GM12878 (cell line): Measurements from ENCODE around the gene CDK11A. TPM values are rescaled to one million over a fixed set of nuclear protein-coding genes. Genes with fewer than 3 reads are reported as not detected.

Source experiments
- ATAC-seq: fragments of 200-7000 bp; cut with Tn5 transposase; 3 replicates; pipeline ENCODE4 v1.9.1; 2020; ENCODE audit warnings: mild to moderate bottlenecking, moderate library complexity
- BruUV-seq: library from RNA; stranded (reverse); fragments of 400-500 nt; replicated peaks from 2 replicates; lab custom pipeline; 2021; lab: Mats Ljungman, UMichigan
- CTCF ChIA-PET: fragments of 300-600 bp; sonication (Branson Sonifier 250); formaldehyde crosslinking; extraction: SDS; loops from one replicate; lab custom pipeline; 2021; ENCODE audit warnings: inconsistent platforms; lab: Yijun Ruan, JAX
- POLR2A ChIA-PET: fragments of 350-600 bp; formaldehyde crosslinking; extraction: SDS; loops from one replicate; lab custom pipeline; 2021; ENCODE audit warnings: inconsistent platforms; lab: Charles Lee
- RAD21 ChIA-PET: fragments of 300-600 bp; sonication (Branson Sonifier 250); formaldehyde crosslinking; loops from one replicate; lab custom pipeline; 2023; ENCODE audit warnings: antibody characterized with exemption; ENCODE audit not compliant: unreplicated experiment; lab: Charles Lee
- SMC1A ChIA-PET: fragments of 300-600 bp; sonication (Branson Sonifier 250); formaldehyde crosslinking; loops from one replicate; lab custom pipeline; 2023; ENCODE audit not compliant: unreplicated experiment, uncharacterized antibody; lab: Charles Lee
- DNase-seq: peaks from one replicate; pipeline ENCODE4 v3.0.0-alpha.2; 2011; ENCODE audit warnings: low read depth, low spot score
- FAIRE-seq: peaks from 3 replicates; lab custom pipeline; 2011; peaks lifted over from hg19 to GRCh38; lab: Jason Lieb, UNC
- H2AFZ ChIP-seq: 2 replicates; pipeline ENCODE4 v1.6.0; 2011; ENCODE audit warnings: low read depth, low read length, control low read depth; ENCODE audit not compliant: control insufficient read depth
- H3K27ac ChIP-seq: 2 replicates; pipeline ENCODE4 v1.5.1; 2011; ENCODE audit warnings: control low read depth; ENCODE audit not compliant: control insufficient read depth, insufficient read depth
- H3K27me3 ChIP-seq, 2 experiments: replicated peaks in 1 of 2; 2 replicates each; pipeline versions ENCODE4 v1.6.0 to v1.6.1; 2011; ENCODE audit warnings: low read length in 1 of 2; ENCODE audit not compliant: control insufficient read depth in 2 of 2, insufficient read depth in 2 of 2
- H3K36me3 ChIP-seq, 2 experiments: 2 replicates each; pipeline ENCODE4 v1.5.1; 2011; ENCODE audit warnings: low read length in 1 of 2; ENCODE audit not compliant: control insufficient read depth in 2 of 2, insufficient read depth in 2 of 2
- H3K4me1 ChIP-seq: 2 replicates; pipeline ENCODE4 v1.6.1; 2011; ENCODE audit warnings: mild to moderate bottlenecking, low read length, moderate library complexity, mixed read lengths; ENCODE audit not compliant: control insufficient read depth, insufficient read depth
- H3K4me2 ChIP-seq: 2 replicates; pipeline ENCODE4 v1.6.0; 2011; ENCODE audit warnings: control low read depth; ENCODE audit not compliant: control insufficient read depth, insufficient read depth
- H3K4me3 ChIP-seq: fragments of 200-600 bp; sonication (generic); 2 replicates; pipeline ENCODE4 v1.5.1; 2016
- H3K79me2 ChIP-seq: 2 replicates; pipeline ENCODE4 v1.6.0; 2011; ENCODE audit warnings: low read length; ENCODE audit not compliant: control insufficient read depth, insufficient read depth
- H3K9ac ChIP-seq: 2 replicates; pipeline ENCODE4 v1.8.0; 2011; ENCODE audit warnings: low read length, control low read depth, mixed read lengths; ENCODE audit not compliant: control insufficient read depth, insufficient read depth
- H3K9me3 ChIP-seq: replicated peaks from 3 replicates; pipeline ENCODE4 v1.5.1; 2011; ENCODE audit warnings: mild to moderate bottlenecking, low read length; ENCODE audit not compliant: control insufficient read depth, insufficient read depth
- H4K20me1 ChIP-seq: 2 replicates; pipeline ENCODE4 v1.6.0; 2011; ENCODE audit not compliant: control insufficient read depth, insufficient read depth
- BCL3 ChIP-seq: IDR thresholded peaks from 2 replicates; pipeline ENCODE4 v1.6.1; 2011; ENCODE audit warnings: borderline replicate concordance, low read depth, mild to moderate bottlenecking, moderate library complexity, low read length; ENCODE audit not compliant: insufficient read depth, poor library complexity, severe bottlenecking
- HSF1 ChIP-seq: fragments of 150-350 bp; IDR thresholded peaks from 2 replicates; pipeline ENCODE4 v1.6.1; 2014; ENCODE audit warnings: mild to moderate bottlenecking, low read depth, low read length
- NR2C2 ChIP-seq: IDR thresholded peaks from 2 replicates; pipeline ENCODE4 v1.6.1; 2011; ENCODE audit warnings: borderline replicate concordance, low read depth; ENCODE audit not compliant: control insufficient read depth, insufficient read length
- POLR2A ChIP-seq: IDR thresholded peaks from 2 replicates; pipeline ENCODE4 v1.6.1; 2011; ENCODE audit warnings: low read depth, mild to moderate bottlenecking, low read length
- WGBS: methylation state at CpG from one replicate; pipeline ENCODE4 v1.1.6; 2016; ENCODE audit warnings: low lambda C conversion rate; ENCODE audit not compliant: insufficient replicate concordance, insufficient coverage; ENCODE audit errors: missing lambda C conversion rate; 5-methylcytosine and 5-hydroxymethylcytosine counted together
- in situ Hi-C: fragments of 300-500 bp; cut with MboI; formaldehyde crosslinking; loops from 9 replicates; pipeline ENCODE4 v1.14.3; 2018; ENCODE audit warnings: mixed read lengths
- intact Hi-C: fragments of 100-400 bp; cut with micrococcal nuclease; formaldehyde crosslinking; loops from one replicate; pipeline ENCODE4 v1.14.2; 2022; ENCODE audit not compliant: unreplicated experiment
- polyA plus RNA-seq, 11 experiments: library from polyadenylated mRNA; depleted of rRNA in 4 of 11; unstranded in 6 of 11; stranded (reverse) in 5 of 11; fragments of >200 nt; fragmentation: Nextera tagmentation in 4 of 11; fragmentation: Illumina TruSeq in 1 of 11; extraction: Ambion mirVana in 4 of 11; extraction: Trizol in 1 of 11; gene quantifications; 1 replicate in 1 of 11; 2 replicates in 10 of 11; pipeline versions ENCODE4 v1.2.1 to v1.2.3, GENCODE V29; 2011 to 2016; ENCODE audit warnings: inconsistent platforms in 2 of 11, missing spikeins in 2 of 11, low read depth in 1 of 11
- total RNA-seq, 4 experiments: library from RNA; depleted of rRNA in 3 of 4; stranded (reverse); fragments of >200 nt in 3 of 4; fragmentation: Illumina TruSeq in 1 of 4; extraction: Trizol in 1 of 4; gene quantifications; 2 replicates each; pipeline versions ENCODE4 v1.2.1 to v1.2.3, GENCODE V29; 2013 to 2021

CDK11A gene
- total and polyA plus RNA-seq, 10 of the 15 experiments (the other 5 are each of a cell fraction or from before 2014, with no cell fraction given), result 5.1 to 46.0 (median 25.9) TPM

- ChIA-PET SMC1A (no interaction called here), RAD21 (interaction anchor here (1.5 kb wide), 1 partner anchor 18 kb away, joined by 4 read pairs; no protein-coding TSS in a partner anchor), CTCF (no interaction called here), POLR2A (no interaction called here)
- in situ Hi-C loops, result no loop called here
- H3K4me2 ChIP-seq, result no peak overlapping the region
- ATAC-seq (no peak), DNase-seq (no peak), FAIRE-seq (no peak)
- H3K4me1 ChIP-seq, result no peaks in the 10 kb centered on the region
- H2AFZ ChIP-seq, result no peak overlapping the region
- TF ChIP-seq HSF1 (no peak), NR2C2 (no peak), BCL3 (peak; percentile 55), POLR2A (peak; percentile 45; the same call in 1 of the 2 replicates)
- no peaks in the 10 kb centered on the region for H3K9me3 ChIP-seq
- no TSS peak for BruUV-seq
- H3K36me3 ChIP-seq, result peaks cover 20 to 53% of the 10 kb centered on the region in 2 experiments
- H3K9ac ChIP-seq, result no peak overlapping the region
- no peak overlapping the region for H3K27ac ChIP-seq
- H3K79me2 ChIP-seq, result no peaks in the 10 kb centered on the region; the same call in 1 of the 2 replicates
- 93% methylated on average over 28 of the region's 34 CpGs for WGBS
- H3K4me3 ChIP-seq, result no peak overlapping the region
- intact Hi-C loops, result no loop called here
- no peaks in the 10 kb centered on the region for H3K27me3 ChIP-seq
- no peaks in the 10 kb centered on the region for H4K20me1 ChIP-seq
Measured at GRCh38 chr1:1758692-1759455, 34.7 kb upstream of the CDK11A start.
